ENCODE measurements around the gene GCH1. TPM values are rescaled to one million over a fixed set of nuclear protein-coding genes. Genes with fewer than 3 reads are reported as not detected.

The GCH1 gene
- total RNA-seq, 1 experiment from 2014 or later, result 7.7 TPM

- Histone ChIP-seq H3K27me3 (replicated peaks; ENCODE audit: insufficient read depth, low read depth, low read length, poor library complexity) (no peaks in the 10 kb centered on the region), H3K4me1 (ENCODE audit: insufficient read depth, low read length, poor library complexity, severe bottlenecking) (peaks cover 3% of the 10 kb centered on the region), H3K27ac (ENCODE audit: low read depth, low read length, poor library complexity, severe bottlenecking) (no peak overlapping the region), H3K36me3 (ENCODE audit: insufficient read depth, low read length, poor library complexity, severe bottlenecking) (no peaks in the 10 kb centered on the region), H3K9me3 (ENCODE audit: low read depth, low read length, poor library complexity, severe bottlenecking) (no peaks in the 10 kb centered on the region), H3K4me3 (ENCODE audit: low read depth, low read length, poor library complexity, severe bottlenecking) (no peak overlapping the region)
- CTCF ChIA-PET, result interaction anchor here (0.6 to 1.1 kb wide), 3 partner anchors 50 to 245 kb away, joined by 3 read pairs; no protein-coding TSS in a partner anchor
- no peak for TF ChIP-seq CTCF (conservative IDR thresholded peaks at IDR 0.05; ENCODE audit: low read depth, low read length)
- TF ChIP-seq EZH2 (IDR thresholded peaks at IDR 0.05; ENCODE audit: borderline replicate concordance, low read depth, low read length, poor library complexity, severe bottlenecking), result no peak
- no peak for DNase-seq (ENCODE audit: low spot score)
- no TSS peak for BruUV-seq (replicated peaks)
- POLR2A ChIA-PET (ENCODE audit: low non-redundant PET), result no interaction called here
- intact Hi-C loops (cut with micrococcal nuclease; ENCODE audit: unreplicated experiment), result no loop called here
Measured at GRCh38 chr14:54808326-54809161, 94.1 kb downstream of the GCH1 start.

GRCh38 chr14:54807881-54808280, 94.7 kb downstream of the GCH1 start:
- Histone ChIP-seq H3K27ac (ENCODE audit: low read depth, low read length, poor library complexity, severe bottlenecking) (no peak overlapping the region), H3K4me1 (ENCODE audit: insufficient read depth, low read length, poor library complexity, severe bottlenecking) (peaks cover 3% of the 10 kb centered on the region), H3K36me3 (ENCODE audit: insufficient read depth, low read length, poor library complexity, severe bottlenecking) (no peaks in the 10 kb centered on the region), H3K4me3 (ENCODE audit: low read depth, low read length, poor library complexity, severe bottlenecking) (no peak overlapping the region), H3K9me3 (ENCODE audit: low read depth, low read length, poor library complexity, severe bottlenecking) (no peaks in the 10 kb centered on the region), H3K27me3 (replicated peaks; ENCODE audit: insufficient read depth, low read depth, low read length, poor library complexity) (no peaks in the 10 kb centered on the region)
- DNase-seq (ENCODE audit: low spot score), result no peak
- no TSS peak for BruUV-seq (replicated peaks)
- ChIA-PET CTCF (interaction anchor here (0.6 to 1.1 kb wide), 3 partner anchors 50 to 244 kb away, joined by 3 read pairs; no protein-coding TSS in a partner anchor), POLR2A (ENCODE audit: low non-redundant PET) (no interaction called here)
- intact Hi-C loops (cut with micrococcal nuclease; ENCODE audit: unreplicated experiment), result no loop called here
- TF ChIP-seq EZH2 (IDR thresholded peaks at IDR 0.05; ENCODE audit: borderline replicate concordance, low read depth, low read length, poor library complexity, severe bottlenecking), result no peak
- no peak for TF ChIP-seq CTCF (conservative IDR thresholded peaks at IDR 0.05; ENCODE audit: low read depth, low read length)

- Histone ChIP-seq H3K27ac (ENCODE audit: low read depth, low read length, poor library complexity, severe bottlenecking) (no peak overlapping the region), H3K27me3 (replicated peaks; ENCODE audit: insufficient read depth, low read depth, low read length, poor library complexity) (no peaks in the 10 kb centered on the region), H3K36me3 (ENCODE audit: insufficient read depth, low read length, poor library complexity, severe bottlenecking) (no peaks in the 10 kb centered on the region), H3K9me3 (ENCODE audit: low read depth, low read length, poor library complexity, severe bottlenecking) (no peaks in the 10 kb centered on the region), H3K4me1 (ENCODE audit: insufficient read depth, low read length, poor library complexity, severe bottlenecking) (peaks cover 3% of the 10 kb centered on the region), H3K4me3 (ENCODE audit: low read depth, low read length, poor library complexity, severe bottlenecking) (no peak overlapping the region)
- no peak for TF ChIP-seq CTCF (conservative IDR thresholded peaks at IDR 0.05; ENCODE audit: low read depth, low read length)
- TF ChIP-seq EZH2 (IDR thresholded peaks at IDR 0.05; ENCODE audit: borderline replicate concordance, low read depth, low read length, poor library complexity, severe bottlenecking), result no peak
- no TSS peak for BruUV-seq (replicated peaks)
- POLR2A ChIA-PET (ENCODE audit: low non-redundant PET), result no interaction called here
- intact Hi-C loops (cut with micrococcal nuclease; ENCODE audit: unreplicated experiment), result no loop called here
- no peak for DNase-seq (ENCODE audit: low spot score)
- CTCF ChIA-PET, result interaction anchor here (0.5 to 1.1 kb wide), 3 partner anchors 95 to 244 kb away, joined by 3 to 4 read pairs (median 3); no protein-coding TSS in a partner anchor
Measured at GRCh38 chr14:54807428-54807827, 95.2 kb downstream of the GCH1 start.
